ENCODE results near the gene NUB1. TPM values are rescaled to one million over a fixed set of nuclear protein-coding genes. Genes with fewer than 3 reads are reported as not detected.

The NUB1 gene
- total RNA-seq, 2 donors from 2014 or later, result 46.4 to 53.7 TPM

Other genes starting within 250 kb of the NUB1 start
- not detected for gene GBX1, start 174.1 kb upstream of the NUB1 start, total RNA-seq
- not detected for gene ASB10, start 154.6 kb upstream of the NUB1 start, total RNA-seq
- gene H2BK1, start 131.3 kb upstream of the NUB1 start, total RNA-seq, result 1 to 10 TPM in 1 of 2 donors, not detected in 1; 3.0 TPM
- gene ABCF2, start 114.6 kb upstream of the NUB1 start, total RNA-seq, result 10 to 100 TPM; 23.3 to 33.3 TPM
- 10 to 100 TPM; 40.2 to 72.9 TPM for gene CHPF2, start 109.3 kb upstream of the NUB1 start, total RNA-seq
- gene SMARCD3, start 93.1 kb upstream of the NUB1 start, total RNA-seq, result 100 to 1,000 TPM in 1 of 2 donors, 10 to 100 TPM in 1; 35.6 to 108 TPM
- gene WDR86, start 68.2 kb downstream of the NUB1 start, total RNA-seq, result 10 to 100 TPM in 1 of 2 donors, 1 to 10 TPM in 1; 3.6 to 12.8 TPM
- not detected for gene CRYGN, start 98.3 kb downstream of the NUB1 start, total RNA-seq
- gene RHEB, start 178.1 kb downstream of the NUB1 start, total RNA-seq, result 10 to 100 TPM; 59.3 to 63.1 TPM